Measurements from ENCODE around the gene AKR7A3.
"Not testable (repeated sequence)": the region's sequence is repeated elsewhere in the genome, so short reads cannot be mapped to it uniquely, and the experiment has no call there.

Gene AKR7A3

GRCh38 chr1:19288324-19289241 is at the start of gene AKR7A3:
Gene AKR7A3, minus strand, starts transcription at chr1:19288770. Its CDS starts 61 bp downstream, at chr1:19288709.
- H3K4me3 ChIP-seq (ENCODE audit: low read depth, low read length); DNase-seq (ENCODE audit: low read depth): not testable (repeated sequence)

DNA sequence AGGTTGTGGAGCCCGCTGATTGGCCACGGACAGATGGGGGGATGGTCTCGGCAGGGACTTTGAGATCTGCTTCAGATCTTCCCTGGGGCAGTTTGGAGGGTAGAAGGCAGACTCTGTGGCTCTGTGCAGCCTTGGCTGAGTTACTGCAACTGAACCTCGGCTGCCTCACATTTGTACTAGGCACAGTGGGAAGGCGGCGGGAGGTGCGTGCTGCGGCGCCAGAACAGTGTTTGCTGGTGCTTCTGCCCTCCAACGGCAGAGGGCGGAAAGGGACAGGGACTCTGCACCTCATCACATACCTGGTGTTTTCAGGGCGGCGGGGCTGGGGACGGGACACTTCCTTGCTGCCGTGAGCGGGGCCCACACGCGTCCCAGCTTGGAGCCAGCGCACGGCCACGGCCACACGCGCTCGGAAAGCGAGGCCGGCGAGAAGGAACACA is 49.8 kb upstream of the AKR7A3 start:
- no peak overlapping the region for H3K4me3 ChIP-seq (ENCODE audit: low read depth, low read length)
- no peak for DNase-seq (ENCODE audit: low read depth)
- TF ChIP-seq, protein P1, sequence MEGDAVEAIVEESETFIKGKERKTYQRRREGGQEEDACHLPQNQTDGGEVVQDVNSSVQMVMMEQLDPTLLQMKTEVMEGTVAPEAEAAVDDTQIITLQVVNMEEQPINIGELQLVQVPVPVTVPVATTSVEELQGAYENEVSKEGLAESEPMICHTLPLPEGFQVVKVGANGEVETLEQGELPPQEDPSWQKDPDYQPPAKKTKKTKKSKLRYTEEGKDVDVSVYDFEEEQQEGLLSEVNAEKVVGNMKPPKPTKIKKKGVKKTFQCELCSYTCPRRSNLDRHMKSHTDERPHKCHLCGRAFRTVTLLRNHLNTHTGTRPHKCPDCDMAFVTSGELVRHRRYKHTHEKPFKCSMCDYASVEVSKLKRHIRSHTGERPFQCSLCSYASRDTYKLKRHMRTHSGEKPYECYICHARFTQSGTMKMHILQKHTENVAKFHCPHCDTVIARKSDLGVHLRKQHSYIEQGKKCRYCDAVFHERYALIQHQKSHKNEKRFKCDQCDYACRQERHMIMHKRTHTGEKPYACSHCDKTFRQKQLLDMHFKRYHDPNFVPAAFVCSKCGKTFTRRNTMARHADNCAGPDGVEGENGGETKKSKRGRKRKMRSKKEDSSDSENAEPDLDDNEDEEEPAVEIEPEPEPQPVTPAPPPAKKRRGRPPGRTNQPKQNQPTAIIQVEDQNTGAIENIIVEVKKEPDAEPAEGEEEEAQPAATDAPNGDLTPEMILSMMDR (IDR thresholded peaks at IDR 0.05; ENCODE audit: control insufficient read depth, extremely low read depth, insufficient read depth) = no peak

GRCh38 chr1:19337289-19337688 is 48.7 kb upstream of the AKR7A3 start:
- H3K4me3 ChIP-seq (ENCODE audit: low read depth, low read length) = no peak overlapping the region
- TF ChIP-seq, protein P1 (IDR thresholded peaks at IDR 0.05; ENCODE audit: control insufficient read depth, extremely low read depth, insufficient read depth) = no peak
- no peak for DNase-seq (ENCODE audit: low read depth)

- no peak for DNase-seq (ENCODE audit: low read depth)
- TF ChIP-seq, protein P1 (IDR thresholded peaks at IDR 0.05; ENCODE audit: control insufficient read depth, extremely low read depth, insufficient read depth) = no peak
- H3K4me3 ChIP-seq (ENCODE audit: low read depth, low read length) = no peak overlapping the region
Measured at GRCh38 chr1:19336543-19336942, 48.0 kb upstream of the AKR7A3 start.

- TF ChIP-seq, protein P1 (IDR thresholded peaks at IDR 0.05; ENCODE audit: control insufficient read depth, extremely low read depth, insufficient read depth) = no peak
- H3K4me3 ChIP-seq (ENCODE audit: low read depth, low read length) = no peak overlapping the region
- DNase-seq (ENCODE audit: low read depth) = no peak
Measured at GRCh38 chr1:19333587-19334354, 45.2 kb upstream of the AKR7A3 start.

GRCh38 chr1:19332832-19333231 is 44.3 kb upstream of the AKR7A3 start:
- DNase-seq (ENCODE audit: low read depth) = no peak
- H3K4me3 ChIP-seq (ENCODE audit: low read depth, low read length) = no peak overlapping the region
- TF ChIP-seq, protein P1 (IDR thresholded peaks at IDR 0.05; ENCODE audit: control insufficient read depth, extremely low read depth, insufficient read depth) = no peak

- no peak for DNase-seq (ENCODE audit: low read depth)
- TF ChIP-seq, protein P1 (IDR thresholded peaks at IDR 0.05; ENCODE audit: control insufficient read depth, extremely low read depth, insufficient read depth) = no peak
- no peak overlapping the region for H3K4me3 ChIP-seq (ENCODE audit: low read depth, low read length)
Measured at GRCh38 chr1:19331262-19331878, 42.8 kb upstream of the AKR7A3 start.
